K562 (cell line): ENCODE data around the gene PAM. TPM values are rescaled to one million over a fixed set of nuclear protein-coding genes. Genes with fewer than 3 reads are reported as not detected.

Source experiments
- ATAC-seq: fragments of 200-7000 bp; cut with Tn5 transposase; 3 replicates; pipeline ENCODE4 v1.9.1; 2020; ENCODE audit warnings: moderate library complexity
- BruUV-seq: library from RNA; stranded (reverse); fragments of 400-500 nt; replicated peaks from 2 replicates; lab custom pipeline; 2021; lab: Mats Ljungman, UMichigan
- CTCF ChIA-PET: fragments of 300-600 bp; formaldehyde crosslinking; extraction: SDS; loops from one replicate; lab custom pipeline; 2021; ENCODE audit warnings: low intra/inter-chr PET ratio; lab: Yijun Ruan, JAX
- POLR2A ChIA-PET: fragments of 300-600, 350-650 bp; sonication (Branson Sonifier 250); formaldehyde crosslinking; extraction: SDS; loops from one replicate; lab custom pipeline; 2021; ENCODE audit warnings: antibody characterized with exemption, inconsistent platforms; lab: Yijun Ruan, JAX
- DNase-seq, 4 experiments: peaks; one replicate each; pipeline versions ENCODE4 v3.0.0 to v3.0.0-alpha.2; 2011 to 2018; ENCODE audit warnings: low spot score in 3 of 4, mixed read lengths in 3 of 4; ENCODE audit errors: extremely low read depth in 1 of 4
- FAIRE-seq: peaks from 2 replicates; lab custom pipeline; 2011; peaks lifted over from hg19 to GRCh38; lab: Jason Lieb, UNC
- H2AFZ ChIP-seq: 2 replicates; pipeline ENCODE4 v1.6.0; 2011; ENCODE audit warnings: low read depth, low read length, control low read depth, inconsistent platforms
- H3K27ac ChIP-seq: fragments of 200-600 bp; 3 replicates; pipeline ENCODE4 v1.8.0; 2011; ENCODE audit warnings: low read depth, mild to moderate bottlenecking, control low read depth, inconsistent platforms, low read length, moderate library complexity, mixed read lengths; ENCODE audit errors: extremely low read depth
- H3K27me3 ChIP-seq, 2 experiments: fragments of 300-600 bp in 1 of 2; 2 replicates in 1 of 2; 3 replicates in 1 of 2; pipeline versions ENCODE4 v1.6.0 to v1.8.0; 2011; ENCODE audit warnings: inconsistent platforms in 2 of 2, low read length in 2 of 2, mild to moderate bottlenecking in 1 of 2, mixed read lengths in 1 of 2, moderate library complexity in 1 of 2; ENCODE audit not compliant: control insufficient read depth in 2 of 2, insufficient read depth in 2 of 2
- H3K36me3 ChIP-seq: fragments of 300-600 bp; 3 replicates; pipeline ENCODE4 v1.8.0; 2011; ENCODE audit warnings: mild to moderate bottlenecking, low read length, inconsistent platforms; ENCODE audit not compliant: control insufficient read depth, insufficient read depth
- H3K4me1 ChIP-seq, 2 experiments: fragments of 200-600 bp in 1 of 2; replicated peaks in 1 of 2; 2 replicates in 1 of 2; 3 replicates in 1 of 2; pipeline versions ENCODE4 v1.5.1 to v1.8.0; 2011; ENCODE audit warnings: inconsistent platforms in 2 of 2, low read length in 2 of 2, mild to moderate bottlenecking in 1 of 2, mixed read lengths in 1 of 2, moderate library complexity in 1 of 2; ENCODE audit not compliant: control insufficient read depth in 2 of 2, insufficient read depth in 2 of 2
- H3K4me2 ChIP-seq: 2 replicates; pipeline ENCODE4 v1.6.1; 2011; ENCODE audit warnings: low read length, control low read depth, inconsistent platforms, mixed read lengths; ENCODE audit not compliant: insufficient read depth
- H3K4me3 ChIP-seq: fragments of 200-600 bp; sonication (generic), shearing (Covaris generic); 2 replicates; pipeline ENCODE4 v1.5.1; 2016; ENCODE audit warnings: control low read depth, inconsistent platforms
- H3K79me2 ChIP-seq: fragments of 200-600 bp; 3 replicates; pipeline ENCODE4 v1.8.0; 2011; ENCODE audit warnings: low read length, inconsistent platforms; ENCODE audit not compliant: control insufficient read depth, insufficient read depth
- H3K9ac ChIP-seq, 2 experiments: 2 replicates each; pipeline versions ENCODE4 v1.6.0 to v1.6.1; 2011; ENCODE audit warnings: low read depth in 2 of 2, low read length in 2 of 2, control low read depth in 1 of 2, inconsistent platforms in 1 of 2, mild to moderate bottlenecking in 1 of 2, mixed read lengths in 1 of 2; ENCODE audit not compliant: insufficient read depth in 1 of 2
- H3K9me1 ChIP-seq: one replicate; pipeline ENCODE4 v1.6.0; 2011; ENCODE audit warnings: inconsistent platforms, mild to moderate bottlenecking, low read length, moderate library complexity; ENCODE audit not compliant: control insufficient read depth, insufficient read depth
- H3K9me3 ChIP-seq: replicated peaks from 2 replicates; pipeline ENCODE4 v1.5.1; 2011; ENCODE audit warnings: low read depth, low read length, inconsistent platforms; ENCODE audit not compliant: control insufficient read depth, insufficient read depth
- H4K20me1 ChIP-seq: replicated peaks from 2 replicates; pipeline ENCODE4 v1.6.1; 2011; ENCODE audit warnings: low read length, inconsistent platforms, mixed read lengths; ENCODE audit not compliant: control insufficient read depth, insufficient read depth
- KLF13 ChIP-seq: fragments of 450-650 bp; IDR thresholded peaks from 2 replicates; pipeline ENCODE4 v1.6.1; 2016; ENCODE audit warnings: missing genetic modification characterization, low read depth, mild to moderate bottlenecking, missing compliant biosample characterization, moderate library complexity, borderline replicate concordance
- ZNF133 ChIP-seq: fragments of 250-450 bp; sonication (Bioruptor Pico); IDR thresholded peaks from 2 replicates; pipeline ENCODE4 v1.4.0; 2020; ENCODE audit warnings: mild to moderate bottlenecking
- ZNF134 ChIP-seq: fragments of 250-450 bp; sonication (Bioruptor Pico); conservative IDR thresholded peaks from 2 replicates; pipeline ENCODE4 v1.4.0; 2020
- WGBS: fragments of 100-300 bp; shearing (Covaris generic); methylation state at CpG from one replicate; pipeline ENCODE4 v1.1.6; 2016; ENCODE audit warnings: low coverage, mixed read lengths; ENCODE audit not compliant: insufficient coverage; ENCODE audit errors: missing lambda C conversion rate; 5-methylcytosine and 5-hydroxymethylcytosine counted together
- in situ Hi-C: fragments of 300-500 bp; cut with MboI; formaldehyde crosslinking; loops from 4 replicates; pipeline ENCODE4 v1.15.0; 2018; ENCODE audit warnings: inconsistent platforms, mixed read lengths
- intact Hi-C: fragments of 100-400 bp; cut with micrococcal nuclease; formaldehyde crosslinking; loops from 2 replicates; pipeline ENCODE4 v1.14.2; 2022
- polyA plus RNA-seq, 8 experiments: library from polyadenylated mRNA; depleted of rRNA in 4 of 8; stranded (reverse) in 5 of 8; unstranded in 3 of 8; fragments of >200 nt; fragmentation: Nextera tagmentation in 2 of 8; fragmentation: Illumina TruSeq in 1 of 8; extraction: Ambion mirVana in 2 of 8; extraction: Trizol in 1 of 8; gene quantifications; 2 replicates each; pipeline versions ENCODE4 v1.2.1 to v1.2.3, GENCODE V29; 2011 to 2014; ENCODE audit warnings: inconsistent platforms in 1 of 8, missing spikeins in 1 of 8
- total RNA-seq, 7 experiments: library from RNA; depleted of rRNA in 6 of 7; stranded (reverse); fragments of >200 nt in 6 of 7; fragmentation: Illumina TruSeq in 2 of 7; extraction: Trizol in 2 of 7; gene quantifications; 2 replicates each; pipeline versions ENCODE4 v1.2.1 to v1.2.3, GENCODE V29; 2011 to 2021; ENCODE audit warnings: low replicate concordance in 1 of 7
- TF ChIP-seq, protein P1 (sequence below): fragments of 450-650 bp; IDR thresholded peaks from 2 replicates; pipeline ENCODE4 v1.6.1; 2016; ENCODE audit warnings: mild to moderate bottlenecking, moderate library complexity

The PAM gene
- total and polyA plus RNA-seq, 9 of the 15 experiments (the other 6 are each of a cell fraction or from before 2014, with no cell fraction given): 0.39 to 3.1 (median 0.77) TPM

DNA sequence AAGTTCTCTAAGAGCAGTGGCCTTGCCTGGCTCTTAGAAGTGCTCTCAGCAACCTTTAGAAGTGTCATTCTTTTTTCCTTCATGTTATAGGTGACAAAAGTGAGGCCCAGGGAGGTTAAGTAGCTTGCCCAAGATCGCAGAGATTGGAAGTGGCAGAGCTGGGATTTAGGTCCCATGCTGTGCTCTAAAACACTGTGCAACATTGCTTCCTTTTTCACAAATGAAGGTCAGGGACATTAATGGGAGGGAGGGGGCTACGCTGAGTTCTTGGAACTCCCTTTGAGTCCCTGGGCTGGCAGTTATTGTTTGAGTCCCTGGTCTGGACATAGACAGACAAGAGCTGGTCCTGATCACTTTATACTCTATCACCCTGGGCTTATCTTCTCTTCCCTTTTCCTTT lies 45.3 kb downstream of the PAM start:
- Histone ChIP-seq H4K20me1 (no peaks in the 10 kb centered on the region), H3K4me1 (no peaks in the 10 kb centered on the region), H3K9me1 (no peaks in the 10 kb centered on the region), H3K9me3 (no peaks in the 10 kb centered on the region), H3K27ac (no peak overlapping the region), H3K9ac (no peak overlapping the region), H3K36me3 (no peaks in the 10 kb centered on the region), H3K4me3 (no peak overlapping the region), H3K4me2 (no peak overlapping the region), H3K27me3 (no peaks in the 10 kb centered on the region), H2AFZ (no peak overlapping the region), H3K79me2 (no peaks in the 10 kb centered on the region)
- DNase-seq (no peak), ATAC-seq (no peak), FAIRE-seq (no peak)
- in situ Hi-C loops: no loop called here
- CTCF ChIA-PET: no interaction called here
- POLR2A ChIA-PET: no interaction called here
- TF ChIP-seq ZNF133 (CRISPR knock-in tag): no peak
- TF ChIP-seq ZNF134 (CRISPR knock-in tag): no peak
- no peak for TF ChIP-seq KLF13 (tag)
- intact Hi-C loops: no loop called here
- BruUV-seq: no TSS peak
- WGBS: 0% methylated on average over 2 of the region's 2 CpGs

DNA sequence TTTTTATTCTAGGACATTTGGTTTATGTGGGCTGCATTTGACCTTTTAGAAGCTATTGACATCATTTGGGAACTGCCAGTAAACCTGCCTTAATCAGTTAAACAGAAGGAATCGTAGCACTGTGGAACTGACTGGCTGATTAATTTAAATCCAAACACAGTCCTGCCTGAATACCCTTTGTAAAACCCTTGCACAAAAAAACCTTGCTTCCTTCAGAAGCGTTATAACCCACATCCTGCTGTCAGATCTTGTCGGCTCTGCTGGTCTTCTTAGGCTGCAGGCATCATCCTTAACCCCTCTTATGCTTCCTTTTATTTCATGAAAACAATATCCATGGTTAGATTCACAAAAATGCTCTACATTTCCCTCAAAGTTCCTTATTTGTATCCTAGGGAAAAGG lies 46.3 kb downstream of the PAM start:
- 2% methylated on average over 3 of the region's 3 CpGs for WGBS
- intact Hi-C loops: no loop called here
- in situ Hi-C loops: no loop called here
- Histone ChIP-seq H3K9me1 (no peaks in the 10 kb centered on the region), H3K4me1 (no peaks in the 10 kb centered on the region), H3K4me2 (no peak overlapping the region), H3K36me3 (no peaks in the 10 kb centered on the region), H3K4me3 (no peak overlapping the region), H3K27me3 (no peaks in the 10 kb centered on the region), H3K9ac (no peak overlapping the region), H2AFZ (no peak overlapping the region), H4K20me1 (no peaks in the 10 kb centered on the region), H3K79me2 (no peaks in the 10 kb centered on the region), H3K27ac (no peak overlapping the region), H3K9me3 (no peaks in the 10 kb centered on the region)
- CTCF ChIA-PET: no interaction called here
- no TSS peak for BruUV-seq
- no peak for FAIRE-seq
- no peak for DNase-seq
- POLR2A ChIA-PET: no interaction called here
- no peak for ATAC-seq
- TF ChIP-seq, protein P1, sequence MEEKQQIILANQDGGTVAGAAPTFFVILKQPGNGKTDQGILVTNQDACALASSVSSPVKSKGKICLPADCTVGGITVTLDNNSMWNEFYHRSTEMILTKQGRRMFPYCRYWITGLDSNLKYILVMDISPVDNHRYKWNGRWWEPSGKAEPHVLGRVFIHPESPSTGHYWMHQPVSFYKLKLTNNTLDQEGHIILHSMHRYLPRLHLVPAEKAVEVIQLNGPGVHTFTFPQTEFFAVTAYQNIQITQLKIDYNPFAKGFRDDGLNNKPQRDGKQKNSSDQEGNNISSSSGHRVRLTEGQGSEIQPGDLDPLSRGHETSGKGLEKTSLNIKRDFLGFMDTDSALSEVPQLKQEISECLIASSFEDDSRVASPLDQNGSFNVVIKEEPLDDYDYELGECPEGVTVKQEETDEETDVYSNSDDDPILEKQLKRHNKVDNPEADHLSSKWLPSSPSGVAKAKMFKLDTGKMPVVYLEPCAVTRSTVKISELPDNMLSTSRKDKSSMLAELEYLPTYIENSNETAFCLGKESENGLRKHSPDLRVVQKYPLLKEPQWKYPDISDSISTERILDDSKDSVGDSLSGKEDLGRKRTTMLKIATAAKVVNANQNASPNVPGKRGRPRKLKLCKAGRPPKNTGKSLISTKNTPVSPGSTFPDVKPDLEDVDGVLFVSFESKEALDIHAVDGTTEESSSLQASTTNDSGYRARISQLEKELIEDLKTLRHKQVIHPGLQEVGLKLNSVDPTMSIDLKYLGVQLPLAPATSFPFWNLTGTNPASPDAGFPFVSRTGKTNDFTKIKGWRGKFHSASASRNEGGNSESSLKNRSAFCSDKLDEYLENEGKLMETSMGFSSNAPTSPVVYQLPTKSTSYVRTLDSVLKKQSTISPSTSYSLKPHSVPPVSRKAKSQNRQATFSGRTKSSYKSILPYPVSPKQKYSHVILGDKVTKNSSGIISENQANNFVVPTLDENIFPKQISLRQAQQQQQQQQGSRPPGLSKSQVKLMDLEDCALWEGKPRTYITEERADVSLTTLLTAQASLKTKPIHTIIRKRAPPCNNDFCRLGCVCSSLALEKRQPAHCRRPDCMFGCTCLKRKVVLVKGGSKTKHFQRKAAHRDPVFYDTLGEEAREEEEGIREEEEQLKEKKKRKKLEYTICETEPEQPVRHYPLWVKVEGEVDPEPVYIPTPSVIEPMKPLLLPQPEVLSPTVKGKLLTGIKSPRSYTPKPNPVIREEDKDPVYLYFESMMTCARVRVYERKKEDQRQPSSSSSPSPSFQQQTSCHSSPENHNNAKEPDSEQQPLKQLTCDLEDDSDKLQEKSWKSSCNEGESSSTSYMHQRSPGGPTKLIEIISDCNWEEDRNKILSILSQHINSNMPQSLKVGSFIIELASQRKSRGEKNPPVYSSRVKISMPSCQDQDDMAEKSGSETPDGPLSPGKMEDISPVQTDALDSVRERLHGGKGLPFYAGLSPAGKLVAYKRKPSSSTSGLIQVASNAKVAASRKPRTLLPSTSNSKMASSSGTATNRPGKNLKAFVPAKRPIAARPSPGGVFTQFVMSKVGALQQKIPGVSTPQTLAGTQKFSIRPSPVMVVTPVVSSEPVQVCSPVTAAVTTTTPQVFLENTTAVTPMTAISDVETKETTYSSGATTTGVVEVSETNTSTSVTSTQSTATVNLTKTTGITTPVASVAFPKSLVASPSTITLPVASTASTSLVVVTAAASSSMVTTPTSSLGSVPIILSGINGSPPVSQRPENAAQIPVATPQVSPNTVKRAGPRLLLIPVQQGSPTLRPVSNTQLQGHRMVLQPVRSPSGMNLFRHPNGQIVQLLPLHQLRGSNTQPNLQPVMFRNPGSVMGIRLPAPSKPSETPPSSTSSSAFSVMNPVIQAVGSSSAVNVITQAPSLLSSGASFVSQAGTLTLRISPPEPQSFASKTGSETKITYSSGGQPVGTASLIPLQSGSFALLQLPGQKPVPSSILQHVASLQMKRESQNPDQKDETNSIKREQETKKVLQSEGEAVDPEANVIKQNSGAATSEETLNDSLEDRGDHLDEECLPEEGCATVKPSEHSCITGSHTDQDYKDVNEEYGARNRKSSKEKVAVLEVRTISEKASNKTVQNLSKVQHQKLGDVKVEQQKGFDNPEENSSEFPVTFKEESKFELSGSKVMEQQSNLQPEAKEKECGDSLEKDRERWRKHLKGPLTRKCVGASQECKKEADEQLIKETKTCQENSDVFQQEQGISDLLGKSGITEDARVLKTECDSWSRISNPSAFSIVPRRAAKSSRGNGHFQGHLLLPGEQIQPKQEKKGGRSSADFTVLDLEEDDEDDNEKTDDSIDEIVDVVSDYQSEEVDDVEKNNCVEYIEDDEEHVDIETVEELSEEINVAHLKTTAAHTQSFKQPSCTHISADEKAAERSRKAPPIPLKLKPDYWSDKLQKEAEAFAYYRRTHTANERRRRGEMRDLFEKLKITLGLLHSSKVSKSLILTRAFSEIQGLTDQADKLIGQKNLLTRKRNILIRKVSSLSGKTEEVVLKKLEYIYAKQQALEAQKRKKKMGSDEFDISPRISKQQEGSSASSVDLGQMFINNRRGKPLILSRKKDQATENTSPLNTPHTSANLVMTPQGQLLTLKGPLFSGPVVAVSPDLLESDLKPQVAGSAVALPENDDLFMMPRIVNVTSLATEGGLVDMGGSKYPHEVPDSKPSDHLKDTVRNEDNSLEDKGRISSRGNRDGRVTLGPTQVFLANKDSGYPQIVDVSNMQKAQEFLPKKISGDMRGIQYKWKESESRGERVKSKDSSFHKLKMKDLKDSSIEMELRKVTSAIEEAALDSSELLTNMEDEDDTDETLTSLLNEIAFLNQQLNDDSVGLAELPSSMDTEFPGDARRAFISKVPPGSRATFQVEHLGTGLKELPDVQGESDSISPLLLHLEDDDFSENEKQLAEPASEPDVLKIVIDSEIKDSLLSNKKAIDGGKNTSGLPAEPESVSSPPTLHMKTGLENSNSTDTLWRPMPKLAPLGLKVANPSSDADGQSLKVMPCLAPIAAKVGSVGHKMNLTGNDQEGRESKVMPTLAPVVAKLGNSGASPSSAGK: no peak
